H9 (cell line): ENCODE data around the gene MC4R. TPM values are rescaled to one million over a fixed set of nuclear protein-coding genes. Genes with fewer than 3 reads are reported as not detected.

Experiments
- DNase-seq: peaks from one replicate; pipeline ENCODE4 v3.0.0-alpha.2; 2017
- H2AFZ ChIP-seq: one replicate; pipeline ENCODE4 v1.6.1; 2013; ENCODE audit warnings: mild to moderate bottlenecking, low read length, control low read depth, moderate library complexity
- H2AK5ac ChIP-seq: 2 replicates; pipeline ENCODE4 v1.6.1; 2013; ENCODE audit warnings: low read length, control low read depth, mixed read lengths; ENCODE audit not compliant: insufficient read length
- H2BK120ac ChIP-seq: one replicate; pipeline ENCODE4 v1.6.1; 2013; ENCODE audit warnings: low read depth, mild to moderate bottlenecking, low read length, control low read depth, inconsistent platforms; ENCODE audit not compliant: poor library complexity, severe bottlenecking
- H2BK12ac ChIP-seq: 2 replicates; pipeline ENCODE4 v1.6.1; 2013; ENCODE audit warnings: low read length, control low read depth, mixed read lengths, low read depth; ENCODE audit not compliant: insufficient read length
- H2BK15ac ChIP-seq: 2 replicates; pipeline ENCODE4 v1.6.1; 2013; ENCODE audit warnings: low read depth, low read length, control low read depth
- H2BK20ac ChIP-seq: one replicate; pipeline ENCODE4 v1.6.1; 2013; ENCODE audit warnings: low read depth, mild to moderate bottlenecking, low read length, control low read depth, inconsistent platforms; ENCODE audit not compliant: poor library complexity, severe bottlenecking
- H2BK5ac ChIP-seq: 2 replicates; pipeline ENCODE4 v1.6.1; 2013; ENCODE audit warnings: low read length, control low read depth, mixed read lengths; ENCODE audit not compliant: insufficient read length
- H3K14ac ChIP-seq: 2 replicates; pipeline ENCODE4 v1.6.1; 2013; ENCODE audit warnings: low read length, control low read depth; ENCODE audit not compliant: insufficient read depth
- H3K18ac ChIP-seq: 2 replicates; pipeline ENCODE4 v1.6.1; 2013; ENCODE audit warnings: low read depth, mild to moderate bottlenecking, mixed read lengths, low read length, control low read depth; ENCODE audit not compliant: insufficient read length
- H3K23ac ChIP-seq: 2 replicates; pipeline ENCODE4 v1.6.1; 2013; ENCODE audit warnings: low read length, control low read depth, mixed read lengths, low read depth; ENCODE audit not compliant: insufficient read length
- H3K23me2 ChIP-seq: 2 replicates; pipeline ENCODE4 v1.6.1; 2013; ENCODE audit warnings: low read depth, mild to moderate bottlenecking, mixed read lengths, low read length, control low read depth; ENCODE audit not compliant: insufficient read length, poor library complexity, severe bottlenecking
- H3K27ac ChIP-seq: 2 replicates; pipeline ENCODE4 v1.5.1; 2013; ENCODE audit warnings: low read length, control low read depth, mixed read lengths, low read depth; ENCODE audit not compliant: insufficient read length
- H3K27me3 ChIP-seq: 2 replicates; pipeline ENCODE4 v1.6.1; 2013; ENCODE audit warnings: low read length, control low read depth, inconsistent platforms; ENCODE audit not compliant: insufficient read depth
- H3K4ac ChIP-seq: 2 replicates; pipeline ENCODE4 v1.6.1; 2013; ENCODE audit warnings: low read depth, mild to moderate bottlenecking, control low read depth, inconsistent platforms, low read length, moderate library complexity
- H3K4me1 ChIP-seq: 2 replicates; pipeline ENCODE4 v1.6.1; 2013; ENCODE audit warnings: low read length, control low read depth, inconsistent platforms; ENCODE audit not compliant: insufficient read depth
- H3K4me2 ChIP-seq: 2 replicates; pipeline ENCODE4 v1.6.1; 2013; ENCODE audit warnings: low read length, control low read depth, mixed read lengths; ENCODE audit not compliant: insufficient read length, insufficient read depth
- H3K56ac ChIP-seq: 2 replicates; pipeline ENCODE4 v1.6.1; 2013; ENCODE audit warnings: low read depth, mild to moderate bottlenecking, mixed read lengths, low read length, control low read depth; ENCODE audit not compliant: insufficient read length
- H3K79me1 ChIP-seq: 2 replicates; pipeline ENCODE4 v1.6.1; 2013; ENCODE audit warnings: low read depth, mild to moderate bottlenecking, moderate library complexity, low read length, control low read depth, inconsistent platforms; ENCODE audit not compliant: insufficient read depth, poor library complexity, severe bottlenecking
- H3K79me2 ChIP-seq: 2 replicates; pipeline ENCODE4 v1.6.1; 2013; ENCODE audit warnings: low read length, control low read depth, inconsistent platforms; ENCODE audit not compliant: insufficient read depth
- H3K9ac ChIP-seq: 2 replicates; pipeline ENCODE4 v1.6.1; 2013; ENCODE audit warnings: low read length, control low read depth, mixed read lengths; ENCODE audit not compliant: insufficient read length; ENCODE audit errors: extremely low read depth
- H3K9me3 ChIP-seq: one replicate; pipeline ENCODE4 v1.6.1; 2013; ENCODE audit warnings: low read depth, low read length, inconsistent platforms; ENCODE audit not compliant: control insufficient read depth
- H3T11ph ChIP-seq: one replicate; pipeline ENCODE4 v1.6.1; 2013; ENCODE audit warnings: mild to moderate bottlenecking, low read length, control low read depth, inconsistent platforms
- H4K20me1 ChIP-seq: one replicate; pipeline ENCODE4 v1.6.1; 2013; ENCODE audit not compliant: control insufficient read depth, insufficient read length, insufficient read depth
- H4K5ac ChIP-seq: 2 replicates; pipeline ENCODE4 v1.6.1; 2013; ENCODE audit warnings: low read depth, mild to moderate bottlenecking, mixed read lengths, low read length, control low read depth; ENCODE audit not compliant: insufficient read length
- H4K8ac ChIP-seq: replicated peaks from 2 replicates; pipeline ENCODE4 v1.6.1; 2013; ENCODE audit warnings: low read length, control low read depth, mixed read lengths, low read depth; ENCODE audit not compliant: insufficient read length
- H4K91ac ChIP-seq: 2 replicates; pipeline ENCODE4 v1.6.1; 2013; ENCODE audit warnings: low read depth, mild to moderate bottlenecking, moderate library complexity, mixed read lengths, low read length, control low read depth; ENCODE audit not compliant: insufficient read length
- H3K27ac Mint-ChIP-seq, 3 experiments: 2 replicates in 2 of 3; 3 replicates in 1 of 3; pipeline ENCODE4 v1.8.0; 2020 to 2021; ENCODE audit warnings: mixed read lengths in 3 of 3, mild to moderate bottlenecking in 1 of 3, moderate library complexity in 1 of 3
- H3K27me3 Mint-ChIP-seq: 2 replicates; pipeline ENCODE4 v1.8.0; 2021; ENCODE audit warnings: low read depth, mild to moderate bottlenecking, moderate library complexity, mixed read lengths
- H3K36me3 Mint-ChIP-seq, 3 experiments: 2 replicates in 2 of 3; 3 replicates in 1 of 3; pipeline ENCODE4 v1.8.0; 2020 to 2021; ENCODE audit warnings: low read depth in 3 of 3, mixed read lengths in 3 of 3; ENCODE audit not compliant: insufficient read depth in 1 of 3
- H3K4me1 Mint-ChIP-seq, 2 experiments: 2 replicates each; pipeline ENCODE4 v1.8.0; 2020; ENCODE audit warnings: mixed read lengths in 2 of 2
- H3K4me3 Mint-ChIP-seq, 2 experiments: 2 replicates in 1 of 2; 3 replicates in 1 of 2; pipeline ENCODE4 v1.8.0; 2020 to 2021; ENCODE audit warnings: mild to moderate bottlenecking in 2 of 2, mixed read lengths in 2 of 2, moderate library complexity in 1 of 2
- H3K9me3 Mint-ChIP-seq, 2 experiments: 2 replicates in 1 of 2; 3 replicates in 1 of 2; pipeline ENCODE4 v1.8.0; 2020; ENCODE audit warnings: mild to moderate bottlenecking in 2 of 2, mixed read lengths in 2 of 2, moderate library complexity in 1 of 2
- WGBS: extraction: QIAGEN DNeasy Blood & Tissue Kit; methylation state at CpG from one replicate; pipeline ENCODE4 v1.1.7; 2013; ENCODE audit warnings: missing lambda C conversion rate, low lambda C conversion rate, mixed read lengths; ENCODE audit not compliant: insufficient read length; ENCODE audit errors: extremely low coverage; 5-methylcytosine and 5-hydroxymethylcytosine counted together
- total RNA-seq: library from RNA; stranded (reverse); gene quantifications from 2 replicates; pipeline ENCODE4 v1.2.1, GENCODE V29; 2021
- TF ChIP-seq, protein P1 (sequence below): fragments of 200-600 bp; sonication (generic); conservative IDR thresholded peaks from 3 replicates; pipeline ENCODE4 v1.8.0; 2021; ENCODE audit warnings: antibody characterized with exemption, mild to moderate bottlenecking

Gene MC4R
- total RNA-seq, 1 experiment from 2014 or later, result not detected

DNA sequence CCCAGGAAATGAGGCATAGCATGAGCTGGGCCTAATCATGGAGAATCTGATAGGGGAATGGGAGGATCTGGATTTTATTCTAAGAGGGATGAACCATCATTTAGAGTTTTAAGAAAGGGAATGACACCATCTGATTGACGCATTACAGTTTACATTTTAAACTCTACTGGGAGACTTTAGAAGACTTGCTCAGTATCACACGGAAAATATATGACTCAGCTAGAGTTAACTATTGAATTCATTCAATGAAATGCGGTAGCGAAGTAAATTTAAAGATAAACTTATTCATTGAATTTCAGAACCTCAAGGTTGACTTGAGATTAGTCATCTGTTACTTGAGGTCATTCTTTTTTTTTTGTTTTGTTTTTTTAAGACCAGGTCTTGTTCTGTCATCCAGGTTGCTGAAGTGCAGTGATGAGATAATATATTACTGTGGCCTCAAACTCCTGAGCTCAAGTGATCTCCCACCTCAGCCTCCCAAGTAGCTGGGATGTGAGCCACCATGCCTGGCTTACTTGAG is 25.0 kb downstream of the MC4R start:
- no peak overlapping the region for H2BK120ac ChIP-seq
- H3K18ac ChIP-seq, result no peak overlapping the region
- no peak overlapping the region for H3K56ac ChIP-seq
- no peaks in the 10 kb centered on the region for H3K79me1 ChIP-seq
- H2BK15ac ChIP-seq, result no peak overlapping the region
- Mint-ChIP-seq H3K36me3 (no peaks in the 10 kb centered on the region; a peak in 1 of 7 replicates), H3K4me3 (no peak overlapping the region), H3K9me3 (peaks cover 0 to 2% of the 10 kb centered on the region in 2 experiments; a peak in 1 of 5 replicates), H3K27ac (peak overlapping the region in 1 of 3 experiments; percentile 5; a peak in 1 of 7 replicates), H3K27me3 (no peaks in the 10 kb centered on the region), H3K4me1 (peaks cover 14 to 17% of the 10 kb centered on the region in 2 experiments; a peak in 3 of 4 replicates)
- no peak overlapping the region for H4K5ac ChIP-seq
- no peak overlapping the region for H3K4me2 ChIP-seq
- TF ChIP-seq, protein P1, sequence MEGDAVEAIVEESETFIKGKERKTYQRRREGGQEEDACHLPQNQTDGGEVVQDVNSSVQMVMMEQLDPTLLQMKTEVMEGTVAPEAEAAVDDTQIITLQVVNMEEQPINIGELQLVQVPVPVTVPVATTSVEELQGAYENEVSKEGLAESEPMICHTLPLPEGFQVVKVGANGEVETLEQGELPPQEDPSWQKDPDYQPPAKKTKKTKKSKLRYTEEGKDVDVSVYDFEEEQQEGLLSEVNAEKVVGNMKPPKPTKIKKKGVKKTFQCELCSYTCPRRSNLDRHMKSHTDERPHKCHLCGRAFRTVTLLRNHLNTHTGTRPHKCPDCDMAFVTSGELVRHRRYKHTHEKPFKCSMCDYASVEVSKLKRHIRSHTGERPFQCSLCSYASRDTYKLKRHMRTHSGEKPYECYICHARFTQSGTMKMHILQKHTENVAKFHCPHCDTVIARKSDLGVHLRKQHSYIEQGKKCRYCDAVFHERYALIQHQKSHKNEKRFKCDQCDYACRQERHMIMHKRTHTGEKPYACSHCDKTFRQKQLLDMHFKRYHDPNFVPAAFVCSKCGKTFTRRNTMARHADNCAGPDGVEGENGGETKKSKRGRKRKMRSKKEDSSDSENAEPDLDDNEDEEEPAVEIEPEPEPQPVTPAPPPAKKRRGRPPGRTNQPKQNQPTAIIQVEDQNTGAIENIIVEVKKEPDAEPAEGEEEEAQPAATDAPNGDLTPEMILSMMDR, result no peak
- H2BK20ac ChIP-seq, result no peak overlapping the region
- no CpG with 5 or more reads among the region's 4 CpGs for WGBS
- no peak overlapping the region for H4K8ac ChIP-seq
- no peaks in the 10 kb centered on the region for H3K27me3 ChIP-seq
- no peak overlapping the region for H3K23ac ChIP-seq
- no peak overlapping the region for H2BK12ac ChIP-seq
- no peak overlapping the region for H3K9ac ChIP-seq
- no peaks in the 10 kb centered on the region for H4K20me1 ChIP-seq
- no peak overlapping the region for H3K4ac ChIP-seq
- no peak overlapping the region for H2AK5ac ChIP-seq
- no peak overlapping the region for H3T11ph ChIP-seq
- DNase-seq, result no peak
- H3K27ac ChIP-seq, result no peak overlapping the region
- no peaks in the 10 kb centered on the region for H3K23me2 ChIP-seq
- no peaks in the 10 kb centered on the region for H3K79me2 ChIP-seq
- H3K14ac ChIP-seq, result no peak overlapping the region
- H3K4me1 ChIP-seq, result no peaks in the 10 kb centered on the region
- no peak overlapping the region for H2AFZ ChIP-seq
- H2BK5ac ChIP-seq, result no peak overlapping the region
- H3K9me3 ChIP-seq, result no peaks in the 10 kb centered on the region
- no peak overlapping the region for H4K91ac ChIP-seq
